HG03378 (cell line): Measurements from ENCODE around the gene GPR89A.
"Not testable (repeated sequence)": the region's sequence is repeated elsewhere in the genome, so short reads cannot be mapped to it uniquely, and the experiment has no call there.

ENCODE experiments used
- ATAC-seq: cut with Tn5 transposase; IDR thresholded peaks from one replicate; pipeline ENCODE4 v1.9.1; 2021; ENCODE audit warnings: mild to moderate bottlenecking, moderate library complexity; ENCODE audit not compliant: unreplicated experiment

The GPR89A gene

DNA sequence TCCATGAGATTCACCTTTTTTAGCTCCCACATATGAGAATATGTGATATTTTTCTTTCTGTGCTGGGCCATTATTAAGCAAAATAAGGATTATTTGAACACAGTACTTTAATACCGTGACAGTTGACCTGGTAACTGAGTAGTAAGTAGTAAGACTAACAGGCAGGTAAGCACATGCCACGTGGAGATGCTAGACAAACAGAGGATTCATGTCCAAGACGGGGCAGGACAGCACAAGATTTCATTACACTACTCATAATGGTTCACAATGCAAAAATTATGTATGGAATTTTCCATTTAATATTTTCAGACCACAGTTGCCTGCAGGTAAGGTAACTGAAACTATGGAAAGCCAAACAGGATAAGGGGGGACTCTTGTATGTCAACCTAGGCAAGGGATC, 77.1 kb downstream of the GPR89A start:
- not testable (repeated sequence) for ATAC-seq

DNA sequence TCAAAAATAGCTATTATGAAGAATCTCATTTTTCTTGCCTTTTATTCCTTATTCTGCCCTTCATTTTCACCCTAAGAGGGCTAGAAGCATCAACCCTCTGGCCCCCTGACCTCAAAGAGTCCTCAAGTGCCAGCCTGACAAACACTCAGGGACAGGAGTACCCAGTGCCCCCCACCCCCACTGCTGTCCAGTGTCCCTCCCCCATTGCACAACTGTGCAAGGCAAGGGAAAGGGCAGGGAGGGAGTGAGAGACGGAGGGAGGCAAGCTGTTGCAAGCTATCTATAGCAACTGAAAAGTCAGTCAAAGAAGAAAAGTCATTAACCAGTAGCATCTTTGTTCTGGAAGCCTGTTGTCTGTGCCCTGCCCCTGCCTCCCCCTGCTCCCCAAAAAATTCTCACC, 78.3 kb downstream of the GPR89A start:
- ATAC-seq, result not testable (repeated sequence)

DNA sequence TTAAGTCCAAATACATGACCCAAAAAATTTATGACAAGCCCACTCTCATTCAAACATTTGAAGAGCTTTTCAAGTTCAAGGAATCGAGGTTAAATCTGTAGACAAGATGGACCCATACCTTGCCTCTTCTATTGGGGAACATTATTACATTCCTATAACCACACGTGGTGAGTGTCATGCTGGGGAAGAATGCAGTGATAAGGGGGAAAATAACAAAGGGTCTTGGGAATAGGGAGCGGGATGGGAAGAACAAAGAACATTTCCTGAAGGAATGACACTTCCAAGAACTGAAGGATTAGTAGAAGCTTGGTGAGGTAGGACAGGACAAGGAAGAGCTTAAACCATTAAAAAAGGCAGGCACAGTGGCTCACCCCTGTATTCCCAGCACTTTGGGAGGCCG, 80.5 kb downstream of the GPR89A start:
- no peak for ATAC-seq

DNA sequence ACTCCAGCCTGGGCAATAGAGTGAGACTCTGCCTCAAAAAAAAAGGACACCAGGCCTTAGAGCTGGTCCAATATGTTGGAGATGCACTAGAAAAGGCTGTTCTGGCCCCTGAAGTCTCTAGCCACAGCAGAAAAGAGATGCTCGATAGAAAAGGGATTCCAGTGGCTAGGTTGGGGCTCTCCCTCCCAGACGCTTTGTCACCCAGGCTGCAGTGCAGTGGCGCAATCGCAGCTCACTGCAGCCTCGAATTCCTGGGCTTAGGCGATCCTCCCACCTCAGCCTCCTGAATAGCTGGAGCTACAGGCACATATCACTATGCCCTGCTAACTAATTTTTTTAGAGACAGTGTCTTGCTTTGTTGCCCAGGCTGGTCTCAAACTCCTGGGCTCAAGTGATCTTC, 81.1 kb downstream of the GPR89A start:
- ATAC-seq, result no peak

DNA sequence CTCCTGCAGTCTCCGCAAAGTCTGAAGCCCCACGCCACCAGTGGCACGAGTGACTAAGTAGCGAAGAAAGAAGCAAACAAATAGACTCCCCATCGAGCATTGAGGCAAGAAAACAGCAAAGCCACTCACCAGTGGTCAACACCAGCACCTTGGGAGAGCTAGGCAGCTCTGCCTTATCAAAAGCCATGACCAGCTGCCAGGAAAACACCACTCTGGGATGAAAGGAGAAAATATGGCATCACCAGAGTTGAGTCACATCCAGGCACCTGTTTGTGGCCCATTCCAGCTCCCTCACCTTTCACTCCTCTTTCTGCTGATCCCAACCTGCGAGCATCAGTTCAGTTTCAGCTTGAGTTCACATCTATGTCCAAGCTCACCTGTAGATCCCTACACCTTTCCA, 82.1 kb downstream of the GPR89A start:
- ATAC-seq, result no peak

DNA sequence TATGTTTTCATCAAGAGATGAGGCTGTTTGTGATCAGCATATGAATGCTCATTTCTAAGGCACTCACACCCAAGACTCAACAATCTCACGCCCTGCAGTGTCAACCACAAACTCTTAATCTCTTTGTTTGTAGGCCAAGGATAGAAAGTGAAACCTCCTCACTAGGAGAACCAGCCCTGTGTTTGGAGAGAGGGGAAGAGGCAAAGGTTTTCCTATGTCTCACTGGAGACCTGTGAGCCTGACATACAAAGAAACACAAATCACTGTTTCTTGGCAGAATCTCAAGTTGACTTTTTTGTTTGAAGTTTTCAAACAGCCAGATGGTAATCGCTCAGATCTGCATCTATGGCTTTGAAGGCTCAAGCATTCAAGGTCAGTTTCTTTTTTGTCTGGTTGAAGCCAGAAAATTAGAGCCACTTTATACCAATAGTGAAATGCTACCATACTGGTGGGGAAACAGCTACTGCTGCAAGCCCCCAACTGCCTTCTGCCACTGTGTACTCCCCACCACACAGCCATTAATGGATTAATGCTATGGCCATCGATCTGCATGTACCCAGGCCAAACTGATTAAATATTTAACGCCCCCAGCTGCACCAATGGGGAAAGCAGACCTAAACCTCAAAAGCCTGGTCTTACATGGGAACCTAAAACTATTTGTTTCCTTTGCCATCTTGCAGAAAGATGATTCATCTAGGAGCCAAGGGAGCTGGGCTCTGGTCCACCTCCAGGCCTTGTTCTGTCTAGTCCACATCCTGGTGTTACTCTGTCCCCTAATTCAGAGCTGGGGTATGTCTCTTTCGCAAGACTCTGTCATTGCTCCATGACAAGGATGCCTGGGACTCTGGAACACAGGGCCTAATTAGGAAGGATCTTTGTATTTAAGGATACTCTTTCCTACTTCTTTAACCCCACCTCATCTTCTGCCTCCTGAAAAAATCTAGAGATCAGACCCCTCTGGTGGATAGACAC, 83.1 kb downstream of the GPR89A start:
- ATAC-seq, result peak; percentile 82

DNA sequence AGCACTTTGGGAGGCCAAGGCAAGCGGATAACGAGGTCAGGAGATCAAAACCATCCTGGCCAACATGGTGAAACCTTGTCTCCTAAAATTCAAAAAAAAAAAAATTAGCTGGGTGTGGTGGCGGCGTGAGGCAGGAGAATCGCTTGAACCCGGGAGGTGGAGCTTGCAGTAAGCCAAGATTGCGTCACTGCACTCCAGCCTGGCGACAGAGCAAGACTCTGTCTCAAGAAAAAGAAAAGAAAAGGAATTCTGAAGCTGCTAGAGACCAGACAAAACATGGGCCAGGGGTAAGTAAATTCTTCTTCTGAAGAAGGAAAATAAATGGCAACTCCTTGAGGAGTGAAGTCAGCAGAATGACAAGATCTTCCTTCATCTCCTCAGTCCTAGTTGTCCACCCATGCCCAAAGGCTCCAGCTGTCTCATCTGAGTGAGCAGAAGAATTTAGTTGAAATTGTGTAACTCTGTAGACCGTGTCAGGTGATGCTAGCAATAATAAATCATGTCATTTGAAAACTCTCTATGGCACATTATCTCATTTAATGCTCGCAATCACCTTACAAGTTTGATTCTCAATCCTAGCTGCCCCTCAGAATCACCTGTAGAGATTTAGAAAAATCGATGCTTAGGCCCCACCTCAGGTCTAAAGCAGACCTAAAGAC, 85.1 kb downstream of the GPR89A start:
- ATAC-seq, result no peak

DNA sequence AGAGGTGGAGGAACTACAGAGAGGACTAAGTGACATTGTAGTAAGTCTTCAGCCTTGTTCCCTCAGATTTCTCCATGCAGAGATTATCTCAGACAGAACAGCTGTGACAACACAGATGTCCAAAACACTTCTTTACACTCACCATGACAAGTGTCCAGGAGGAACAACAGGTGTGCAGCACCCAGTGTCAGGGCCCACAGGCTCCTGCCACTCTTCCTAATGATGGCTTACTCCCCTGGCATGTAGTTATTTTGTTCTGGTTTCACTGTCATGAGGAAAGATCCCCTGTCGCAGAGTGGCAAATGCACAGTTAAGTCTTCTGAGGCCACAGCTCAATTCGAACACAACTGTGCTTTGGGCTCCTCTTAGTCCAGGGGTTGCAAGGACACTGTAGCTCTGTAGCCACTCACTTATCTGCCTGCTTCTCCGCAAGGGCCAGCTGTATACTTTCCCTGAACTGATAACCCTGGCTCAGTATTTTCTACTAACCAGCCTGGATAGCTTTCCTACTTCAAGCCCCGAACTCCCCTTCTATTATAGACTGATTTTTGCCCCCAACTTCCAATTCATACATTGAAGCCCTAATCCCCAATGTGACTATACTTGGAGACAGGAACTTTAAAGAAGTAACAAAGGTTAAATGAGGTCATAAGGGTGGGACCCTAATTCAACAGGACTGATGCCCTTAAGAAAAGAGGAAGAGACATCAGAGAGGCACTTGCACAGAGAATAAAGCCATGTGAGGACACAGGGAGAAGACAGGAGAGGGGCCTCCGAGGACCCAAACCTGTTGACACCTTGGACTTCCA, 88.2 kb downstream of the GPR89A start:
- no peak for ATAC-seq

DNA sequence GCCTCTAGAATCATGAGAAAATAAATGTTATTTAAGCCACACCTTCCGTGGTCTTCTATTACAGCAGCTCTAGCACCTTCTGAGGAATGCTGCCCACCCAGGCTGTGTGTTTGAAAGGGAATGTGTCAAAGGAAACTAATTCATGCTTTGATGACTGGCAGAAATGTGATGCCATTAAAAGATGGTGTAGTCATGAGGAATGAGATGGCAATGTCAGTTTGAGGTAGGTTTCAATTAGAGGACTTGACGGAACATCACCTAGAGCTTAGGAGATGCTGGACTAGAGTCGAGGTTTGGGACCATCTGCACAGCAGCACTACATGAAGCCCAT, 88.8 kb downstream of the GPR89A start:
- no peak for ATAC-seq

DNA sequence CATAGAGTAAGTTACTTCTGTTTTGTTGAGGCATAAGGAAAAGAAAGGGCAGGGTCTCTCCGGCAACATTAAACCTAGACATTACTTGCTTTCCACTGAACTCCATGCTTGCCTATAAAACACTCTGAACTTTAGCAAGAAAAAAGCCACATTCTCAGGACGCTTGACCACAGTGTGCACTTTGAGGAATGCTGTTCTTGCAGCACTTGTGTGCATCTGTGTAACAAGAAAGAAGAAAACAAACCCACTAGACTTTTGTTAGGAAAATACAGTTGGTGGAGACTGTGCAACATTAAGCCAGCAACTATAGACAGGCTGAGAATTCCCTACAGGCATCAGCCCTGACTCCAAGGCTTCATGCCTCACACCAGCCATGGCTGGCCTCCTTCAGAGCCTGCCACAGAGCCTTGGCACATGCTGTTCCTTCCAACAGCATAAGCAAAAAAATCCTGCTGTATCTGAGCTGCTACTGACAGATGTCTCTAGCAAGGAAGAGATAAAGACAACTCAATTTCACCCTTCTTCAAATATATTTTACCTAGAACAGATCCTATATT, 93.6 kb downstream of the GPR89A start:
- ATAC-seq, result no peak

DNA sequence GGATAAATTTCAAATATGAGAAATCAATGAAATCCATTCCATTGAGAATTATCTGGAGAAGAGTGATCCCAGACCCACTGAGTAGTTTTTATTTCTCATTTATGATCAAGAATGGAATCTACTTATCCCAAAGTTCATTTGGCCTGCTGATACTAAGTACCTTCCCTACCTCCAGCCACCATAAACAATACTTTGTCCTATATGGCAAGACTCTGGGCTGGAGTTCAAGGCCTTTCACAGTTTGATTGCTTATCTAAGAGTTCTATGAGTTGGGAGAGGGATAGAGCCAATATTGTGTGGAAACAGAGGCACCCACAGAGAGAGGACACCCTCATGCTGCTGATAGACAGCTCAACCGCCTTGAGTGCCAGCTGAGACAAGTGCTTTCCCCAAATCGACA, 94.3 kb downstream of the GPR89A start:
- no peak for ATAC-seq

DNA sequence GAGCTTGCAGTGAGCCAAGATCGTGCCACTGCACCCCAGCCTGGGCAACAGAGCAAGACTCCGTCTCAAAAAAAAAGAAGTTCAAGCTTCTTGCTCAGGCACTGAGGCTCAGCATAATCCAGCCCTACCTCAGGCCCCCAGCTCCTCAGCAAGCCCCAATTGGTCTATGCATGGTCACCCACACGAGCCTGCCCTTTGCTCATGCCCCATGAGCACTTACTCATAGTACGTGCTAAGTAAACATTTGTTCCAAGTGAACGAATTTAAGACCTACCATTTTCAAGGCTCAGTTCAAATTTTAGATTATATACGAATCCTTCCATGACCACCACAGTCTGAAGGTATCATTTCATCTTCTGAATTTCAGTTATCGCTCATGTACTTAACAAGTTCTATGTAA, 95.0 kb downstream of the GPR89A start:
- no peak for ATAC-seq

DNA sequence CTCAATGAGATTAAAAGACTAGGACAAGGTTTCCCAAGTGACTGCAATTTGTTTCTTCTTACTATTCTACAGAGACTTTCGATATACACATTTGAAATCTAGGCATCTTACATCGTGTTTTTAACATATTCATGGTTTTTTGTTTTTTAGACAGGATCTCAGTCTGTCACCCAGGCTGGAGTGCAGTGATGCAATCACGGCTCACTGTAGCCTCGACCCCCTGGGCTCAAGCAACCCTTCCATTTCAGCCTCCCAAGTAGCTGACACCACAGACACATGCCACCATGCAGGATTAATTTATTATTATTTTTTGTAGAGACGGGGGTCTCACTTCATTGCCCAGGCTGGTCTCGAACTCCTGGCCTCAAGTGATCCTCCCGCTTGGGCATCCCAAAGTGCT, 97.8 kb downstream of the GPR89A start:
- no peak for ATAC-seq

DNA sequence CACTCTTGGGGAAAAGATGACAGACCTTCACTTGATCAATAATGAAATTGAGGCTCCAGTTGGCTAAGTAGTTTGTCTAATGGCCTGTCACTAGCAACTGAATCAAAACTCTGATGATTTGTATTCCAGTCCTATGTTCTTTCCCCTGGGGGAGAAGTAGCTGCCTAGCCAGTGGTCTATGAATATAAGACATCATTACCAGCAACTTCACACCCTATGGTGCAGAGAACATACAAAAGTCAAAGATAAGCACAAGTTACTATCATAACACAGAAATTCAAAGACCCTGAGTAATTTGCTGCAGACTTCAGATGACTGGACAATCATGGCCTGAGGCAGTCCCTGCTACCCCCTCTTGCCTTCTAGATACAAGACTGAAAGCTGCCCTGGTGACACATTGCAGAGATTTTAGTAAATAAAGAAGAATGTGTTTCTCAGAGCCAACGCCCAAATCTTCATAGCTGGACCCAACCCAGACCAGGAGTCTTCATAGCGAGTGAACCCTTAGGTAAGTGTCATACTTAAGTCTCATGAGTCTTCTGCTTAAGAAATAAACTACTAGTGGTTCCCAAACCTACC, 98.4 kb downstream of the GPR89A start:
- no peak for ATAC-seq

DNA sequence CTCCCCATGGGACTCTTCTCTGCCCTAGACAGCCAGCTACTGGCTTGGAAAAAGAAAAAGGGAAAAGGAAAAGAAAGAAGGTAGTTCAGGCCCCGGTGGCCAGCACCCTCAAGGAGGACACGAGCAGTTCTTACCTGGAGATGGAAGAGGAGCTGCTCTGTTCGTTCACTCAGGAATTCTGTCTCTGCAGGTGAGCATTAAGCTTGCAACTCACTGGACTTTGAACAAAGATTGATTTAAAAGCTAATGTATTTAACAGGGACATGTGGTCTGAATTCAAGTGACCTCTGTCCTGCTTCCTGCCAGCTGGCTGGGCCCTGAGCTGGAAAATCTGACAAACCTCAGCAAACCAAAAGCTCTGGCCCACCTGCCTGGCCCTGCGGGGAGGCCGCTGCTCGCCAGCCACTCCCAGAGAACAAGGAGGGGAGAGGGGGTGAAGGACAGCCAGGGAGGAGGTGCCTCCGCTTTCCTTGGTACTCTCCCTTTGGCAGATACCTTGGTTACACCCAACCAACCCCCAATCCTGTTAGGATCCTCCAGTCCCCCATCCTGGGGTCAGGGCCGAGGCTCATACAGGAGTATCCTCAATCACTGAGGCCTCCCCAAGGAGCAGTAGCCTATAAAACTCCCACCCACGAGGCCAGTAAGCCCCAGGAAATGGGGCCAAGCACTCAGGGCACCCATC, 99.5 kb downstream of the GPR89A start, which contains the start of gene PDZK1:
Gene PDZK1, minus strand, starts transcription at position 186 of the 685 bp plus-strand sequence. CDS start 19,347 bp downstream, outside the sequence.
- no peak for ATAC-seq

DNA sequence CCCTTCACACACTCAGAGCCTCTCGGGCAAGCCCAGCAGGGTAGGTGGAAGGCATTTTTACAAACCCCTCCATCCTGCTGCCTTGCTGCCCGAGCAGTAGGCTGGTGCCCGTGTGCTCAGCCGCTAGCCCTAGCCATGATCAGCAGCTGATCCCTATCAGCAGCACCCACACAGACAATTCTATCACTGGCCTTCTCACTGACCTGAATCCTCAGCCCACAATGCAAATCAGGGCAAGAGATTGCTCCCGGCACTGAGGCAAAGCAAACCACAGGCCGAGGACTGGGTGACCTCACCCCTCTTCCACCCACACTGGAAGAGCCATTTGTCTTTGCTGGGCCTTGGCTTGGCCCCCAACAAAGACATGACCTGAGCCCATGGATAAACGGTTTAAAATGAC, 100.3 kb downstream of the GPR89A start:
- ATAC-seq, result no peak

DNA sequence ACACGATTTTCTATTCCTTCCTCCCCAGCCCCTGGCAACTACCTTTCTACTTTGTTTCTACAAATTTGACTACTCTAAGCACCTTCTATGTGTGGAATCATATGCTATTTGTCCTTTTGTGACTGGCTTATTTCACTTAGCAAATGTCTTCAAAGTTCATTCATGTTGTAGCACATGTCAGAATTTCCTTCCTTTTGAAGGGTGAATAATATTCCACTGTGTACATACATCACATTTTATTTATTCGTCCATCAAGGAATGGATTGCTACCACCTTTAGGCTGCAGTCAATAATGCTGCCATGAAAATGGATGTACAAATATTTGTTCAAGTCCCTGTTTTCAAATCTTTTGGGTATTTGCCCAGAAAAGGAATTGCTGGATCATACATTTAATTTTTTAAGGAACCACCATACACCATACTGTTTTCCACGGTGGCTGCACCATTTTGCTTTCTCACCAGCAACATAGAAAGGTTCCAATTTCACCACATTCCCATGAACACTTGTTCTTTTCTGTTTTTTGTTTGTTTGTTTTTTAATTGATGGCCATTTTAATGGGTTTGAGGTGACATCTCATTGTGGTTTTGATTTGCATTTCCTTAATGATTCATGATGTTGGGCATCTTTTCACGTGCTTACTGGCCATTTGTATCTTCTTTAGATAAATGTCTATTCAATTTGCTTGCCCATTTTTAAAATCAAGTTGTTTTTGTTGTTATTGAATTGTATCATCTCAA, 102.7 kb downstream of the GPR89A start:
- no peak for ATAC-seq

DNA sequence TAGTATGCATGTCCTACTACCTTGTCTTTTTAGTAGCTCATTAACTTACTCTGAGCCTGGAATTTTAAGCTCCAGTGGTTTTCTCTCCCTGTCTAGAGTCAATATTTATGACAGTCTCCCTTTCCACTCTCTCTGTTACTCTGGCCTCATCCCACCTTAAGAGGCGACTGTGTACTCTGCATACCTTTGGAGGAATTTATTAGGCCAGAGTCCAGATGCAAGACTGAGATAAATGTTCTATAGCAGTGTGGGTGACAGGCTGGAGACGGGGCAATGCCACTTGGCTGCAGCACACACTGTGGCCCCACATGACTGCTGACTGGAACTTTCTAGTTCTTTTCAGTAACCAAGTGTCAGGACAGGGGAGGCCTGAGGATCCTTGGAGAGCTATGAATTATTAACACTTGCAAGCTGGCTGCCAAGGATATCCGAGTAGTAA, 103.4 kb downstream of the GPR89A start:
- no peak for ATAC-seq

DNA sequence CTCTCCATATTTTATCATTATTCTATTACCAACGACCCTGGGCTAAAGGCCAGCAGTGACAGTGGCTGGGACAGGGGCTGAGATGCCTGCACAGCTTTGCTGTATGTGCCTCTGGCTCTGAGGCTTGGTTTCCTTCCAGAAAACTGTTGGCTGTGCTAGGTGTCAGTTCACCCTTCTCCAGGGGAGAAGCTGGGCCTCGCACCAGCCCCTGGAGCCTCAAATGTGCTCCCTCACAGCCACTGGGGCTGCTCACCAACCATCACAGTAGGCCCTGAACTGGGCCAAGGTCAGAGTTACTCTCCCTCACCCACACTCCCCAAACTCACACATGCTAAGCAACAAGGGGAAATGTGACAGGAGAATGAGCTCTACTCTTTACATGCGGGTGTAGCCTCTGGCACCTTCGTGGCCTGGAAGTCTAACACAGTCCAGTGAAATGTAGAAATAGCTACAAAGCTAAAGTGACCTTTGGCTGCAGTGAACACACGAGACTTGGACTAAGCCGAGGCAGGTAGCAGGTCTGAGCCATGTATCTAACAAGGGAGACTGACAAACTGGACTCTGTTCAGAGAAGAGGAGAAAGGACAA, 106.8 kb downstream of the GPR89A start:
- no peak for ATAC-seq
